Keratinocyte (primary cell): ENCODE measurements around the gene CATSPERE. TPM values are rescaled to one million over a fixed set of nuclear protein-coding genes. Genes with fewer than 3 reads are reported as not detected.
A peak's percentile ranks its signal among the peaks of the same experiment; 100 is the strongest.
"Not testable (repeated sequence)": the region's sequence is repeated elsewhere in the genome, so short reads cannot be mapped to it uniquely, and the experiment has no call there.

Experiments
- DNase-seq: peaks from one replicate; pipeline ENCODE4 v3.0.0-alpha.2; 2011; ENCODE audit warnings: low read depth, missing footprints, low spot score
- FAIRE-seq: peaks from 2 replicates; lab custom pipeline; 2011; peaks lifted over from hg19 to GRCh38; lab: Jason Lieb, UNC
- H2AFZ ChIP-seq: 2 replicates; pipeline ENCODE4 v1.6.0; 2012; ENCODE audit warnings: low read length, control low read depth, inconsistent platforms; ENCODE audit not compliant: control insufficient read depth
- H3K27ac ChIP-seq: 2 replicates; pipeline ENCODE4 v1.5.1; 2011; ENCODE audit warnings: low read length; ENCODE audit not compliant: control insufficient read depth, insufficient read depth
- H3K27me3 ChIP-seq: 3 replicates; pipeline ENCODE4 v1.6.0; 2011; ENCODE audit warnings: low read length; ENCODE audit not compliant: control insufficient read depth, insufficient read depth; ENCODE audit errors: extremely low read depth
- H3K36me3 ChIP-seq, 2 experiments: 2 replicates in 1 of 2; 3 replicates in 1 of 2; pipeline ENCODE4 v1.5.1; 2011; ENCODE audit warnings: low read length in 2 of 2, mild to moderate bottlenecking in 1 of 2; ENCODE audit not compliant: control insufficient read depth in 2 of 2, insufficient read depth in 2 of 2; ENCODE audit errors: extremely low read depth in 1 of 2
- H3K4me1 ChIP-seq: 3 replicates; pipeline ENCODE4 v1.5.1; 2011; ENCODE audit warnings: low read length; ENCODE audit not compliant: control insufficient read depth, insufficient read depth; ENCODE audit errors: extremely low read depth
- H3K4me2 ChIP-seq: 3 replicates; pipeline ENCODE4 v1.6.0; 2011; ENCODE audit warnings: low read depth, low read length; ENCODE audit not compliant: control insufficient read depth, insufficient read depth; ENCODE audit errors: extremely low read depth
- H3K4me3 ChIP-seq, 3 experiments: fragments of 200-600 bp in 1 of 3; sonication (generic) in 1 of 3; 2 replicates in 2 of 3; 3 replicates in 1 of 3; pipeline ENCODE4 v1.5.1; 2011 to 2016; ENCODE audit warnings: low read length in 3 of 3, mild to moderate bottlenecking in 3 of 3, control low read depth in 2 of 3, inconsistent platforms in 1 of 3, low read depth in 1 of 3, mixed read lengths in 1 of 3, mixed run types in 1 of 3, moderate library complexity in 1 of 3; ENCODE audit not compliant: control insufficient read depth in 2 of 3, insufficient read depth in 2 of 3; ENCODE audit errors: extremely low read depth in 1 of 3
- H3K79me2 ChIP-seq: 2 replicates; pipeline ENCODE4 v1.6.0; 2012; ENCODE audit warnings: low read length; ENCODE audit not compliant: control insufficient read depth, insufficient read depth
- H3K9ac ChIP-seq: 3 replicates; pipeline ENCODE4 v1.6.0; 2011; ENCODE audit warnings: low read length; ENCODE audit not compliant: control insufficient read depth, insufficient read depth; ENCODE audit errors: extremely low read depth
- H3K9me1 ChIP-seq: 3 replicates; pipeline ENCODE4 v1.6.0; 2011; ENCODE audit warnings: low read length; ENCODE audit not compliant: control insufficient read depth, insufficient read depth; ENCODE audit errors: extremely low read depth
- H3K9me3 ChIP-seq: 2 replicates; pipeline ENCODE4 v1.5.1; 2012; ENCODE audit warnings: low read depth, low read length; ENCODE audit not compliant: control insufficient read depth
- H4K20me1 ChIP-seq: 3 replicates; pipeline ENCODE4 v1.6.0; 2011; ENCODE audit warnings: low read length; ENCODE audit not compliant: control insufficient read depth, insufficient read depth; ENCODE audit errors: extremely low read depth
- EZH2 ChIP-seq: IDR thresholded peaks from one replicate; pipeline ENCODE4 v1.6.1; 2012; ENCODE audit warnings: inconsistent platforms, mild to moderate bottlenecking, low read length, moderate library complexity
- dilution Hi-C: fragments of 300-500 bp; cut with MboI; formaldehyde crosslinking; loops from one replicate; pipeline ENCODE4 v1.7.0; 2020; ENCODE audit warnings: low sequenced_read_pairs; ENCODE audit not compliant: extremely low pct_ligation_motif_present
- polyA plus RNA-seq, 5 experiments: library from polyadenylated mRNA; depleted of rRNA in 3 of 5; stranded (reverse) in 3 of 5; stranded (forward) in 1 of 5; unstranded in 1 of 5; fragments of >200 nt; gene quantifications; 1 replicate in 1 of 5; 2 replicates in 3 of 5; 3 replicates in 1 of 5; pipeline versions ENCODE4 v1.2.1 to v1.2.3, GENCODE V29; 2011 to 2012; ENCODE audit warnings: missing spikeins in 2 of 5, low read depth in 1 of 5, low replicate concordance in 1 of 5
- TF ChIP-seq, protein P1 (sequence below), 3 experiments: IDR thresholded peaks in 1 of 3; conservative IDR thresholded peaks in 1 of 3; optimal IDR thresholded peaks in 1 of 3; 2 replicates in 2 of 3; 3 replicates in 1 of 3; pipeline versions ENCODE3 to v1.5.1; 2011; ENCODE audit warnings: low read length in 3 of 3, mild to moderate bottlenecking in 3 of 3, moderate library complexity in 2 of 3, control low read depth in 1 of 3, inconsistent platforms in 1 of 3; ENCODE audit not compliant: insufficient read depth in 2 of 3; ENCODE audit errors: extremely low read depth in 1 of 3

The CATSPERE gene
- polyA plus RNA-seq, 1 donor (not counting 4 experiments of a cell fraction or from before 2014, with no cell fraction given): 0.42 TPM

- DNase-seq (no peak), FAIRE-seq (peak; percentile 23)
- Histone ChIP-seq H3K79me2 (no peaks in the 10 kb centered on the region), H3K27ac (no peak overlapping the region), H3K4me1 (no peaks in the 10 kb centered on the region), H3K36me3 (no peaks in the 10 kb centered on the region), H3K9me3 (no peaks in the 10 kb centered on the region), H3K4me2 (no peak overlapping the region), H3K4me3 (no peak overlapping the region), H3K9me1 (no peaks in the 10 kb centered on the region), H2AFZ (no peak overlapping the region), H3K27me3 (no peaks in the 10 kb centered on the region), H3K9ac (no peak overlapping the region), H4K20me1 (no peaks in the 10 kb centered on the region)
- dilution Hi-C loops: no loop called here
- no peak for TF ChIP-seq EZH2
Observed at GRCh38 chr1:244473059-244473605, 12.1 kb downstream of the CATSPERE start.

DNA sequence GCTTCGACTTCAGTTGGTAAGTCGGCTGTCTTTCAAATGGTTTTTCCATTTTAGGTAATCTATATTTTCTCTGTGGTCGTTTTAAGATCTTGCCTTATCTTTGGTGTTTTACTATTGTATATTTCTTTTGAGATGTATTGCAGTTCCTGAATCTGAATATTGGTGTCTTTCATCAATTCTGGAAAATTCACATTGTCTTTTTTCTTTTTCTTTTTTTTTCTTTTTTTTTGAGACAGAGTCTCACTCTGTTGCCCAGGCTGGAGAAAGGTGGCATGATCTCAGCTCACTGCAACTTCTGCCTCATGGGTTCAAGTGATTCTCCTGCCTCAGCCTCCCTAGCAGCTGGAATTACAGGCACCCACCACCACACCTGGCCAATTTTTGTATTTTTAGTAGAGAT lies 23.9 kb downstream of the CATSPERE start:
- FAIRE-seq, H3K27me3 ChIP-seq, H3K79me2 ChIP-seq, H3K9me3 ChIP-seq, dilution Hi-C loops, H3K4me3 ChIP-seq, H2AFZ ChIP-seq, H3K4me1 ChIP-seq, H3K4me2 ChIP-seq, H3K27ac ChIP-seq, H3K9me1 ChIP-seq, H4K20me1 ChIP-seq, DNase-seq, H3K36me3 ChIP-seq, H3K9ac ChIP-seq: not testable (repeated sequence)

- no peak overlapping the region for H3K4me3 ChIP-seq
- H3K79me2 ChIP-seq: no peaks in the 10 kb centered on the region
- FAIRE-seq (no peak), DNase-seq (no peak)
- no peaks in the 10 kb centered on the region for H4K20me1 ChIP-seq
- no peak overlapping the region for H3K9ac ChIP-seq
- H2AFZ ChIP-seq: no peak overlapping the region
- H3K4me2 ChIP-seq: no peak overlapping the region
- no peaks in the 10 kb centered on the region for H3K36me3 ChIP-seq
- no peaks in the 10 kb centered on the region for H3K27me3 ChIP-seq
- dilution Hi-C loops: no loop called here
- no peaks in the 10 kb centered on the region for H3K9me1 ChIP-seq
- peaks cover 3% of the 10 kb centered on the region for H3K4me1 ChIP-seq
- no peak overlapping the region for H3K27ac ChIP-seq
- H3K9me3 ChIP-seq: no peaks in the 10 kb centered on the region
- no peak for TF ChIP-seq EZH2
- TF ChIP-seq, protein P1, sequence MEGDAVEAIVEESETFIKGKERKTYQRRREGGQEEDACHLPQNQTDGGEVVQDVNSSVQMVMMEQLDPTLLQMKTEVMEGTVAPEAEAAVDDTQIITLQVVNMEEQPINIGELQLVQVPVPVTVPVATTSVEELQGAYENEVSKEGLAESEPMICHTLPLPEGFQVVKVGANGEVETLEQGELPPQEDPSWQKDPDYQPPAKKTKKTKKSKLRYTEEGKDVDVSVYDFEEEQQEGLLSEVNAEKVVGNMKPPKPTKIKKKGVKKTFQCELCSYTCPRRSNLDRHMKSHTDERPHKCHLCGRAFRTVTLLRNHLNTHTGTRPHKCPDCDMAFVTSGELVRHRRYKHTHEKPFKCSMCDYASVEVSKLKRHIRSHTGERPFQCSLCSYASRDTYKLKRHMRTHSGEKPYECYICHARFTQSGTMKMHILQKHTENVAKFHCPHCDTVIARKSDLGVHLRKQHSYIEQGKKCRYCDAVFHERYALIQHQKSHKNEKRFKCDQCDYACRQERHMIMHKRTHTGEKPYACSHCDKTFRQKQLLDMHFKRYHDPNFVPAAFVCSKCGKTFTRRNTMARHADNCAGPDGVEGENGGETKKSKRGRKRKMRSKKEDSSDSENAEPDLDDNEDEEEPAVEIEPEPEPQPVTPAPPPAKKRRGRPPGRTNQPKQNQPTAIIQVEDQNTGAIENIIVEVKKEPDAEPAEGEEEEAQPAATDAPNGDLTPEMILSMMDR (optimal IDR thresholded peaks at IDR 0.05 in 1 of 3, IDR thresholded peaks at IDR 0.05 in 1 of 3, conservative IDR thresholded peaks at IDR 0.05 in 1 of 3; ENCODE audit: extremely low read depth in 1 of 3, insufficient read depth in 2 of 3, low read length in 3 of 3): no peak
Observed at GRCh38 chr1:244494653-244495052, 33.6 kb downstream of the CATSPERE start.
